ENCODE results near the gene RPAP2. TPM values are rescaled to one million over a fixed set of nuclear protein-coding genes. Genes with fewer than 3 reads are reported as not detected.

RPAP2 gene
- total and polyA plus RNA-seq, 2 of the 8 experiments (the other 6 are each of a cell fraction or from before 2014, with no cell fraction given): 7.9 to 28.4 TPM

GRCh38 chr1:92346866-92347640 lies 48.2 kb downstream of the RPAP2 start:
- no peaks in the 10 kb centered on the region for H3K9me3 ChIP-seq (ENCODE audit: insufficient read depth in 2 of 2, low read depth in 1 of 2, low read length in 1 of 2)
- H3K27ac ChIP-seq (ENCODE audit: low read depth, low read length): no peak overlapping the region
- no peak overlapping the region for H3K18ac ChIP-seq (ENCODE audit: extremely low read depth, low read length)
- no peak overlapping the region for H2BK12ac ChIP-seq (ENCODE audit: low read depth, low read length)
- no peak overlapping the region for H3K23ac ChIP-seq (ENCODE audit: insufficient read length)
- POLR2A ChIA-PET (ENCODE audit: partially characterized antibody): no interaction called here
- no peak overlapping the region for H3K56ac ChIP-seq (replicated peaks; ENCODE audit: insufficient read length, low read depth, low read length)
- no peak overlapping the region for H3K14ac ChIP-seq (ENCODE audit: insufficient read length)
- no peak overlapping the region for H2AFZ ChIP-seq (ENCODE audit: low read length)
- H3K27me3 ChIP-seq (replicated peaks in 1 of 4; ENCODE audit: control insufficient read depth in 3 of 4, extremely low read depth in 1 of 4, insufficient read depth in 3 of 4, low read length in 3 of 4): no peaks in the 10 kb centered on the region
- no peak overlapping the region for H2BK120ac ChIP-seq (replicated peaks; ENCODE audit: low read depth, low read length)
- CTCF ChIA-PET (ENCODE audit: partially characterized antibody): no interaction called here
- DNase-seq (ENCODE audit: low read depth in 1 of 2, low spot score in 2 of 2): no peak
- no peaks in the 10 kb centered on the region for H3K79me2 ChIP-seq (ENCODE audit: control insufficient read depth in 1 of 2, insufficient read depth in 2 of 2, low read length in 2 of 2)
- H4K5ac ChIP-seq (ENCODE audit: insufficient read length, low read depth, low read length): no peak overlapping the region
- no peak overlapping the region for H3K4me3 ChIP-seq (ENCODE audit: extremely low read depth in 1 of 4, insufficient read depth in 2 of 4, low read depth in 3 of 4, low read length in 4 of 4)
- 91% methylated on average over 1 of the region's 1 CpG; no CpG with 5 or more reads in 1 of the 2 experiments for WGBS, 2 experiments (ENCODE audit: extremely low coverage in 1 of 2, insufficient coverage in 1 of 2, insufficient read length in 1 of 2, insufficient replicate concordance in 2 of 2, low coverage in 1 of 2, low lambda C conversion rate in 2 of 2, missing lambda C conversion rate in 1 of 2)
- no peaks in the 10 kb centered on the region for H3K4me1 ChIP-seq (replicated peaks in 1 of 4; ENCODE audit: control insufficient read depth in 3 of 4, insufficient read depth in 4 of 4, low read length in 3 of 4)
- no peak overlapping the region for H2BK5ac ChIP-seq (ENCODE audit: low read depth, low read length)
- no peak for FAIRE-seq
- peaks cover 0 to 23% (median 5%) of the 10 kb centered on the region in 4 experiments; a peak in 4 of 8 replicates for H3K36me3 ChIP-seq (ENCODE audit: control insufficient read depth in 2 of 4, insufficient read depth in 4 of 4, low read length in 3 of 4)
- no peak overlapping the region for H3K4me2 ChIP-seq (ENCODE audit: insufficient read depth in 1 of 2, low read depth in 2 of 2, low read length in 2 of 2)
- no peak overlapping the region for H3K4ac ChIP-seq (replicated peaks; ENCODE audit: insufficient read length, low read depth, low read length)
- no peak overlapping the region for H2BK15ac ChIP-seq (ENCODE audit: low read length)
- no peak overlapping the region for H4K8ac ChIP-seq (ENCODE audit: extremely low read depth, insufficient read depth, low read length)
- H4K20me1 ChIP-seq (replicated peaks in 1 of 2; ENCODE audit: control insufficient read depth in 1 of 2, insufficient read depth in 2 of 2, low read length in 2 of 2): no peaks in the 10 kb centered on the region
- H3K9ac ChIP-seq (replicated peaks in 1 of 4; ENCODE audit: extremely low read depth in 1 of 4, low read depth in 3 of 4, low read length in 3 of 4): no peak overlapping the region
- no peak overlapping the region for H2BK20ac ChIP-seq (ENCODE audit: low read length)
- H4K91ac ChIP-seq (replicated peaks; ENCODE audit: insufficient read length, low read length): no peak overlapping the region
- H3K79me1 ChIP-seq (ENCODE audit: low read depth, low read length): no peaks in the 10 kb centered on the region
- no peaks in the 10 kb centered on the region for H3K23me2 ChIP-seq (ENCODE audit: low read depth, low read length)
- no peak overlapping the region for H2AK5ac ChIP-seq (ENCODE audit: low read depth, low read length)

Data from H1 (cell line).